Measurements from ENCODE around the gene SAMD4A.

GRCh38 chr14:54535646-54536045 is 31.3 kb upstream of the SAMD4A start:
- TF ChIP-seq POLR2A (IDR thresholded peaks at IDR 0.05) (no peak), CTCF (IDR thresholded peaks at IDR 0.05) (no peak)
